ENCODE measurements around the gene ANXA5.
A peak's percentile ranks its signal among the peaks of the same experiment; 100 is the strongest.

Gene ANXA5

DNA sequence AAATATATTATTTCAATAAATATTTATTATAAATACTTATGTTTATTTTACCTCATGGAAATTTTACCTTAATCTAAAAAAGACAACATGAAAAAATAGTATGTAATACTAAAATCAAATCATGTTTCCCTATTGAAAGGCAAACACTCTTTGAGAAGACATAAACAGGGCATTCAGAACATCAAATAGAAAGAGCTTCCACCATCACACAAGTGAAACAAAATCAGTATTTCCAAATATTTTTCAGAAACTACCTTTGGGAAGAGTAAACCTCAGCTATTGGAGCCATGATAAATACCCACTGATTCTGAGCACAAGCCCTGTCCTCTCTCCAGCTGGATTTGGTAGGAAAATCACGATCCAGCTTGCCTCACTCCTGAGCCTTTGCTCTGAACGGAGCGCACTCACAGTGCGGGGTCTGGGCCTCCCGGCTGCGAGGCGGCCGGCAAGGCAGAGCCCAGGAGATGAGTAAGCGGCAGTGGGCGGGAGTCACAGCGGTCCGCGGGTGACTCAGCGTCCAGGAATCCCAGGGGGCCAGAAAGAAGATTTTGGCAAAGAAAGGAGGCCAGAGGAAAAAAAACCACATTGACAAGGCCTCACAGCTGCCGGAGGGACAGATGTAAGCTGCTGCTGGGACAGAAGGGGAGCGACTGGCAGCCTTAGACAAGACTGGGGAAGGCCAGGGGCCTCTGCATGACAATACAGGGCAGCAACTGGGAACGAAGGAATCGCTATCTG, 14.7 kb upstream of the ANXA5 start:
- no peak for DNase-seq

DNA sequence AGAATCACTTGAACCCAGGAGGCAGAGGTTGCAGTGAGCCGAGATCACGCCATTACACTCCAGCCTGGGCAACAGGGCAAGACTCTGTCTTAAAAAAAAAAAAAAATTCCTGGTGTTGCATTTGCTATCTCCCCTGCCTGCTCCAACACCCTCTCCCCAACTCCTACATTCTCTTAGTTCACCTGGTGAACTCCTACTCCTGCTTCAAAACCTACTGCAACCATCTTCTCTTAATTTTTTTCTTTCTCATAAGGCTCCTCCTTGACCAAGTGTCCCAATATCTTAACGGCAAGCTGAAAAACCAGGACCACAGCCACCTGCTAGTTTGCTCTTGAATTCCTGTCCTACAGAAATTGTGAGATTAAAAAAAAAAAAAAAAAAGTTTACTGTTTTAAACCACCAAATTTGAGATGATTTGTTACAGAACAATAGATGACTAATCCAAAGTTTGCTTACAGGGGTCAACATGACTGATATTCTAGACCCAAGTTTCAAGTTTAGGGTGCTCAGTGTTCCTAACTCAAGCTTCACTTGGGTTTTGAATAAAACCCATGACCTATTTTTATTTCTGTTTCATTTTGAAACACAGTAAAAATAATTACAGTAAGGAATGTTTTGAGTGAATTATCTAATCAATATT, 13.1 kb upstream of the ANXA5 start:
- DNase-seq, result no peak

DNA sequence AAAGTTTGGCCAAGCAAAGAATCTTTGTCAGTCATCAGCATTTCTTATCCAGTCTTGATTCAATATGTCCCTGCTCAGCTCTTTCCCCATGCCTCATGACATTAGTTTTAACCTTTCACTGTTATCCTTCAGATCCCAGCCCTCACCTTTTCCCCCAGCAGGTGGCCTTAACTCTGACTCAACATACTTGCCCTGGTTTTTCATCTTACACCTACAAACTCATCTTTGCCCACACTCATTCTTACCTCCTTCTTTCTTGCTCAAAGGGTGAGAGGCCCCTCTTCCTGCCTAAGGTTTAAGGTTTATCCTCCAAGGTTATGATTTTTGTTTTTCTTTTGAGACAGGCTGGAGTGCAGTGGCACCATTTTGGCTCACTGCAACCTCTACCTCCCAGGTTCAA, 10.6 kb upstream of the ANXA5 start:
- DNase-seq, result no peak

DNA sequence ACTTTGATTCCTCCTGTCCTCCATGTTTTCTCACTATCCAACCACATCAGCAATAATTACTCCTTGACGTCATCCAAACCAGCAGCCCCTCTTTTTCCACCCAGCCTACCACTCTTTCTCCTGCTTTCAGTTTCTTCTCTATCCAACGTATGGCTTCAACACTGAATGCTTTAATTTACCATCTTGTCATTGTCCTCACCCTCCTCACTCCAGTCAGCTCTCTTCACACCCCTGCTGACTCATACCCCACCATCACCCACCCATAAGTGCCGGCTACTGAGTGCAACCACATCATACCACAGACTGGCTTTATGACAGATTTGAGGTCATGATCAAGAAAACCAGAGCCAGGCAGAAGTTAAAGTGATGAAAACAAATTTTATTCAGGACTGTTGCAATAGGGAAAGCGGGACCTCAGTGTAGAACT, 9.8 kb upstream of the ANXA5 start:
- DNase-seq, result no peak

DNA sequence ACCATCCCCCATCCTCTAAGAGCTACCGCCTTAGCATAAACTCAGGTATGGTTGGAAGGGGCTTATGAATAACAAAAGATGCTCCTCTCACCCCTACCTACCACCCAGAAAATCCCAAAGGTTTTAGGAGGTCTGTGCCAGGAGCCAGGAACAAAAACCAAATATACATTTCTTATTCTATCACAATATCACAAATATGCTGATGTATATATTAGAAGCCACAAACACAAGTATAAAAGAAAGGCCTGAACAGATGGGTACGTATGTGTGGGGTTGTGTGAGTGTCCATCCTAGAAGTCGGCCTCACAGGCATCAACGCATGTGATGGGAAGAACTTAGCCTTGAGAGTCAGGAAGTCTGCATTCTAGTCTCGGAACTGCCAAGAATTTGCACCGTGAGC, 8.7 kb upstream of the ANXA5 start:
- DNase-seq, result no peak

DNA sequence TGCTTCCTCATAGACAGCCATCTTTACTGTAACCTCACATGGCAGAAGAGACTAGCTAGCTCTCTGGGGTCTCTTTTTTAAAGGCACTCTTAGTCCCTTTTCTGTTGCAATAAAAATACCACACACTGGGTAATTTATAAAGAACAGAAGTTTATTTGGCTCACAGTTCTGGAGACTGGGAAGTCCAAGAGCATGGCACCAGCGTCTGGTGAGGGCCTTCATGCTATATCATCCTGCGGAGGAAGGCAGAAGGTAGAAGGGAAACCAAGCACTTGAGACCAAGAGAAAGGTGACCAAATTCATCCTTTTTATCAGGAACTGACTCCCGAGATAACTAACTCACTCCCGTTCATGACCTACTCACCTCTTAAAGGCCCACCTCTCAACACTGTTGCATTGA, 5.4 kb upstream of the ANXA5 start:
- DNase-seq, result no peak

DNA sequence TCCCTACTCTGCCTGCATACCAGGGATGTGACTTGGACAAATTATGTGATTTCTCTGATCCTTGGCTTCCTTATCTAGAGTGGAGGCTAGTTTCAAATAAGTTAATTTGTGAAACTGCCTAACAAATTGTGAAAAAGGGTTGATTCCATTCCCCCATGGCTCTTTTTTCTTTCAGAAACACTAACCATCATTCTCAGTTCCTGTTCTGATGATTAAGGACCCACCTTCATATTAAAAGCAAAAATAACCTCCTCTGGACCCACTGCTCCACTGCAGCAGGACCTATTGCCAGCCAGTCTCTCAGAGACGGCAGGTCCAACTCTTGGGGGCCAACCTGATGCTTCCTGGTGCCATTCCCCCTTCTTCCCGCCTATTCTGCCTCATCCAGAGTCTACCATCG, 4.5 kb upstream of the ANXA5 start:
- DNase-seq, result no peak

DNA sequence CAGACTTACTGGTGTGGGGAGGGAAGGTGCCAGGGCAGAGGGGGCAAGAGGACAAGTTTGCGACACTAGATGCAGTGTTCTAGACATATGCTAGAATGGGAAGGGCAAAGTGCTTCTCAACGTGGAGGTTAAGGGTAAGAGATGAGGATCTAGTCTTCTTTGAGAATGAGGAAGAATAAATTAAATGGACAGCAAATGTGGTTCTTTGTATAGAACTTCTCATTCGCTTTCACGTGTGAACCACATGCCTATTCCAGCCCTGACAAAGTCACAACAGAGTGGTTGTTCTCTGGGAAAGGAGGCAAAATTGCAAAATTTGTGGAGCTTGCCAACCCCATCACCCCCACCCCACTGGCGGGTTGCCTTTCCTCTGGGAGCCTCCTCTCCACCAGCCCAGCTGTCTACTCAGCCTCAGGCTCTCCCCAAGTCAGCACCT, 1.5 kb upstream of the ANXA5 start:
- DNase-seq, result no peak

DNA sequence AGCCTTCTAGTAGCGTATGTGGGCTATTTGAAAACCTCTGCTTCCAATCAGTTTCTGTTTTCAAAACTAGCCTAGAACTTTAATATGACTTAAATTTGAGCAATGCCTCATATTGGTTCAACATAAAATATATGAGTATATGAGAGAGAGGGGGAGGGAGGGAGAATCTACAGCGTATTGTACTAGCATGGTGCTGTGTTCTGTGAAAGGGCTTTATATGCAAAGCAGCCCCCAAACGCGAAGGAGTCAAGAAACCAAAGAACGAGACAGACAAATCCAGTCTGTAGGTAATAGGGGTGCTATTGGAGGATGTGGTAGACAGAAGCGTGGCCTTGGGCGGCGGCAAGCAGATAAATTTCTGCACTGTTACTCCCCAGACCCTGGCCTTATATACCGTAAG, 784 bp upstream of the ANXA5 start:
- DNase-seq, result no peak

DNA sequence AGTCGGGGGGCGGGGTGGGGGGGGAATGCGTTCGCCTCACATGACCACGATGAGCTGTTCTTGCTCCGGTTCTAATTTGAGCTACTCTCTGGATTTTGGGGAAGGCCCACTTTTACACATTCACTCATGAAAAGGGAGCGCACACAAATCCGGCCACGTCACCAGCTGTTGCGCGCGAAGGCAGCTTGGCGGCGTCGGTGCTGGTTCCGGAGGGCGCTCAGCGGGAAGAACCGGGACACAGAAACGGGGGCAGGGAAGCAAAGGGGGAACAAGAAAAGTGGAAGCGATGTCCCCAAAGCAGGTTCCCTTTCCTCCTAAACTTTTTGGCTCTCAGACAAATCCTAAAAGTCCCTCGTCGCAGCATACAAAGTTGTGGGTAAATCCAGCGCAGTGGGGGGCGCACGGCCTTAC, 605 bp downstream of the ANXA5 start:
- peak; percentile 18 for DNase-seq

DNA sequence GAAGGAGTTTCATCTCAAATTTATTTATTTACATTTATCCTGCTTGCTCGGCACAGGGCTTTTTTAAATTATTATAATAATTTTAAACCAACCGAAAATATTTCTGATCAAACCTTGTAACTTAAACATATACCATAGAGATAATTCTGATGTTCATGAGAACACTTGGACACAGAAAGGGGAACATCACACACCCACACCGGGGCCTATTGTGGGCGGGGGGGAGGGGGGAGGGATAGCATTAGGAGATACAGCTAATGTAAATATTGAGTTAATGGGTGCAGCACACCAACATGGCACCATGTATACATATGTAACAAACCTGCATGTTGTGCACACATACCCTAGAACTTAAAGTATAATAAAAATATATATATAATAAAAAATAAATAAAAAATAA, 2.9 kb downstream of the ANXA5 start:
- DNase-seq, result no peak

DNA sequence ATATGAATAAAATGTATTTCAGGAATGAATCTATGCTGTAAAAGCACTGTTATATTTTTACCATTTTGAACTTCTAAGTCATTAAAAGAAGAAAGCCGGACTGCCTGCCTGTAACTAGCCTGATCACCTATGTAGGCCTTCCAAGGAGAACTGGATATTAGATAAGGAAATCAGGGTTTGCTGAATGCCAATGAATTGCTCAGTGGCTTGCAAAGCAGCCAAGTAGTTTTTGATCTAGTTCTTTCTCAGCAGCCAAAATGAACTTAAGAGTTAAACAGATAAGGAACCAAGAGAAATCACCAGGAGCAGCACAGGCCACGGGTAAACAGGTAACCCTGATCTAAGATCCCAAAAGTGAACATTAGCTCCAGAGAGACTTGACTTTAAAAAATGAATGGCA, 3.3 kb downstream of the ANXA5 start:
- DNase-seq, result no peak

DNA sequence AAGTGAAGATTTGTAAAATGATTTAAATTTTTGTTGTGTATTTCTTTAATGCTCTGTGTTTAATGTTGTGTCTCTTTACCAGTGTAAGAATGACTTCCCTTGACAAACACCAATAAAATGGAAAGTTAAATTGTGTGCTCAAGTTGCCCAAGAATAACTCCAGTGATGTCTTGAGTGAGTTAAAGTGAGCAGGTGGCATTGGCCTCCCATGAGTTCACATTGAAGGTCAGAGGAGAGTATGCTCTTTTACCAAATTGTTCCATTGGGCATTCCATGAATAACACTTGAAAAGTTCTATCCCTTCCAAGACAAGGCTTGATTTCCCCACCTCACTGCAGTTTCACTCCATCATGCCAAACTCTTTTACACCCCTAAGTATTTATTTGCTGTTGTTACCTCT, 4.5 kb downstream of the ANXA5 start:
- DNase-seq, result no peak

DNA sequence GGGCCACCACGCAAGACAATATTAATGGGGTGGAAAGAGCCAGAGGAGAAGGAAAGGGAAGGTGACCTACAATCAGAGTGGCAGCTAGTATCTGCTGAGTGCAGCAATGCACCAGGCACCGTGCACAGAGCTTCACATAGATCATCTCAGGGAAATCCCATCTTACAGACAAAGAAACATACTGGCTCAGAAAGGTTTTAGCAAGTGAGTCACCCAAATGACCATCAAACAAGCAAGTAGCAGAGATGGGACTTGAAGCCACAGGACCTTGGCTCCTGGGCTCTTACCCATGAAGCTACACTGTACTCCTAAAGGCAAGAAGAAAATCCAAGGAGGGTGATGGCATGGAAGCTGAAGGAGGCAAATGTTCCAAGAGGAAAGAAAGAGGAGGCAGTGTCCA, 6.8 kb downstream of the ANXA5 start:
- no peak for DNase-seq

DNA sequence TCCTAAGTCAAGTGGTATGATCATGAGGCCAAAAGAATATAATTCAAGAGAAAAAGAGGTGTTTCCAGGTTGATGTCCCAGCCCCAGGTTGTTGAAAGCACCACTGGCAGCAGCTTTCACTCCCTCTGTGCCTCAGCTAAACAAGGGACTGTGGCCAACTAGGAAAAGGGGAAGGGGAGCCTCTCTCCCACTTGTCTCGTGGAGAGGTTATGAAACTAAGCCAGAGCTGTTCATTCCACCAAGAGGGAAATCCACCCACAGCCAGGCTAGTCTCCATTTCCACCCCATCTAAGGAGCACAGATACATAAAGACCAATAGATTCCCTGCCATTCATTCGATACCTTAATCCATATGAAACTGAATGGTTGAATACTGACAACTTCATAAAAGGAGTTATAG, 8.1 kb downstream of the ANXA5 start:
- no peak for DNase-seq

DNA sequence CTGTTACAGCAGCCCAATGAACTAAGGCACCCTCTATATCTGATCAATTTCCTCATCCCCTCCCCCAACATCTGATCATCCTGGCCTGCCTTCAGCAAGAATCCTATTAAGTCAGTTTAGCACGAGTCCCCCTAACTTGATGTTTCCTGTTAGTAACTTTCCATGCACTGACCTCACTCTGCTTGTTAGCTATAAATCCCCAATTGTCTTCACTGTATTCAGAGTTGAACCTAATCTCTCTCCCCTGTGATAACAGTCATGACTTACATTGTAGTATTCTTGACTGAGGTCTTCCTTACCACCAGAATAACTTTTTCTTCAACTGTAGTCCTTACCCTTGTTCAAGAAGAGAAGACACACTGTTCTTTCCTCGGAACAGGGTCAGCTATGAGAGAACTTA, 8.5 kb downstream of the ANXA5 start:
- no peak for DNase-seq

DNA sequence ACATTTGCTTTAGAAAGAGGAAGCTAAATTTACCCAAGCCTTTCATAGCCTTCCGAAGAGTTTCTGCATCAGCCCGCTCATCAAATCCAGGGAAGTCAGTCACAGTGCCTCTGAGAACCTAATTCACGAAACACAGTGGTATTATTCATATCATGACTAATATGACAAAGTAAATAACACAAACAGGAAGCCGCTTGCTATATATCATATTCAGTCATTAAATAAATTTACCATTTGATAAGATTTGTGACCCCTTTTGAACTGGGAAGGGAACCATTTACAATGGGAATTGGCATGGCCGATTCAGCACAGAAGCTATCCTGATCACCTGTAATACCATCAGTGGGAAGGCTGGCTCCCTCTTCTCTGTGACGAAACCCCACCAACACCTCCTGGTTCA, 10.5 kb downstream of the ANXA5 start:
- no peak for DNase-seq

DNA sequence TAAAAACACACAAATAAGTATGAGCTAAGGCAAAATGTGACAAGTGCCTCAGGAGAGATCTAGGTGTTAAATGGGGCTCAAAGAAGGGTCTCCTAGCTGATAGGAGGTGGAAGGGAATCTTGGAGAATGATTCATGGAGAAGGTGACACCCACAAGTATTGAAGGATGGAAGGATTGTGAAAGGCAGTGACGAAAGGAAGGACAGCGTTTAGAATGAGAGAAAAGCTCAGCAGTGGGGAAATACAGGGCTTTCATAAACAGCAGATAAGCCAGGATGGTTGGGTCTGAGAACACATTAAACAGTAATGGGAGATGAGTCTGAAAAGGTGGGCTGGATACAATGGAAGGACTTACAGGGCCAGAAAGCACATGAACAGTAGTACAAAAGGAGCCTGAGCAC, 11.5 kb downstream of the ANXA5 start:
- DNase-seq, result no peak

DNA sequence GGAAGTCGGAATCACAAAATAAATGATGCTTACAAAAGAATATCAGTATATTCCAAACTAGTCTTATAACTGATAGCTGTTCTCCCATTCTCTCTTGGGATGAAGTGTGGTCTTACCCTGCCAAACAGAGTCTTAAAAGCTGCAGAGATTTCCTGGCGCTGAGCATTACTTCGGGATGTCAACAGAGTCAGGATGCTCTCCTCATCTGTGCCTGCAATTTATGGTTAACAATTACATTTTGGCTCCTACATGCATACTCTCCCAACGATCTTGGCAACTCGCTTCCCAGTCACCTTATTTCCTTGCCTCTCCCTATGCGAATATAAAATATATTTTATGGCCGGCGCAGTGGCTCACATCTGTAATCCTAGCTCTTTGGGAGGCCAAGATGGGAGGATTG, 12.2 kb downstream of the ANXA5 start:
- DNase-seq, result no peak

DNA sequence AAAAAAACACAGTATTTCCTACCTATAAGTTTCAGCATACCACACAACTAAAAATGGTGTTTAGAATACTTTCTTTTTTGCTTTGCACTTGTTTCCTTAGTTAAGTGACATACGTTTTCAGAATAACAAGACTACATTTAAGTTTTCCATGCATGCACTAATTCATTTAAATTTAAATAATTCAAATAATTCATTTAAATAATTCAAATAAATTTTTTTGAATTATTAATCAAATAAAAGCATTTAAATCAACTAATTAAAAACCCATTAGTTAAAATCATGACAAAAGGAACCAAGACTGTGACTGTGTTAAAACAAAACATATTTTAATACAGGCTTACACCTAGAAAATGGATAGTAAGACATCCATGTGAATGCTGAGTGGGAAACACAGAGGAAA, 12.8 kb downstream of the ANXA5 start:
- DNase-seq, result no peak

DNA sequence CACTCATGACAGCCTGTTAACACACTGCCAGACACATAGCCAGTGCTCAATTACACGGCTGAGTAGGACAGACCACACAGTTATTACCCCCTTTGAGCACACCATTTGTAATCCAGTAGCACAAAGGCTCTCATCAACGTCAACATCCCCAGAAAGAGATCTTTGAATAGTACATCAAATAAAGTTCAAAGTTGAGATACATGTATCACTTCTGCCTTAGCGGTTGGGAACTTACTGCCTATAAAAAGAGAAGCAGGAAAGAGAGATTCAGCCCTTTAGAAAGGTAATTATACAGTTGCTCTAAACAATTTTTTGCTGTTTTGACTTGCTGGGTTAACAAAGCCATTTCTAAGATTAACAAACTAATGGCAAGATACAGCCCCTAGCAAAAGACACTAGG, 16.2 kb downstream of the ANXA5 start:
- no peak for DNase-seq

DNA sequence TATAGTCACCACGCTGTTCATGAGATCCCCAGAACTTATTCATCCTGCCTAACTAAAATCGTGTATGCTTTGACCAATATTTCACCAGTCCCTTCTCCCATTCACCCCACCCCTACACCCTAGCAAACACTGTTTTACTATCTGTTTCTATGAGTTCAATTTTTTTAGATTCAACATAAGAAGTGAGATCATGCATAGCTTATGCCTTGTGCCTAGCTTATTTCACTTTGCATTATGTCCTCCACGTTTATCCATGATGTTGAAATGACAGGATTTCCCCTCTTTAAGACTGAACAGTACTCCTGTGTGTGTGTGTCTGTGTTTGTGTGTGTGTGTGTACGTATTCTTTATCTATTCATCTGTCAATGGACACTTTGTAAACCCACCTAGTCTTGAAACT, 16.8 kb downstream of the ANXA5 start:
- no peak for DNase-seq

DNA sequence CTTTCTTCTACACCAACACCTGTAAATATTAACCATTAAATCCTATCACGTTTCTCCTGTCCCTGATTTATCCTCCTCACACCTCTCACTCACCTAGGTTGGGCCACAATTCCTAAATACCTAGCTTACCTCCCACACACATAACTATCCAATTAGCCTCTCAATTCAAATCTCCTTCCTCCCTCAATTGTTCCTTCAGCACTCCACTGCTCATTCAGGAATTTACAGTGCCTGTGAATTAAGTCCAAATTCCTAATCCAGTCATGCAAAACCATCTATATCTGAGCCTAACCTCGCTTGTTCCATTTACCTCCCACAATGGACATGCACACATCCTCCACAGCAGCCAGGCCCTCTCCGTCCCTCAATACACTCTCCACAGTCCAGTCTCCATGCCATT, 17.5 kb downstream of the ANXA5 start:
- no peak for DNase-seq

DNA sequence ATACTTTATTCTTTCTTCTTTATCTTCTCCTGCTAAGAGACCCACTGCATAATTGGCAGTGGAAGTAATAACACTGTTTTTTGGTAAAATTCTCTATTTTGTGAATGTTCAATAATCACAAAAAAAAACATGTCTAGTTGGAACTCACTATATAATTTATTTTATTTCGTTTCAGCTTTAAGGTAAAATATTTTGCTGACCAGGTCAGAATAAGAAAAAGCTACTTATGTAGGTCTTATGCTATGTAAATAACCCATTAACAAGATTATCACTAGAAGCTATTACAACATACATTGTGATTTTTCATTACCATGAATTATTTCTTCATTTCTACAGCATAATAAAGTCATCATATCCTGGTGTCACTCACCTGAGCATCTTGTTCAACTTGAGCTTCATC, 19.3 kb downstream of the ANXA5 start:
- DNase-seq, result no peak

Measured in activated gamma-delta T cell (primary cell).